GM19099 (cell line): ENCODE data around the gene HRH2.

ENCODE experiments used
- POLR2A ChIP-seq: IDR thresholded peaks from 3 replicates; pipeline ENCODE4 v1.6.1; 2011; ENCODE audit warnings: low read depth; ENCODE audit not compliant: insufficient read length; ENCODE audit errors: extremely low read depth

Gene HRH2

DNA sequence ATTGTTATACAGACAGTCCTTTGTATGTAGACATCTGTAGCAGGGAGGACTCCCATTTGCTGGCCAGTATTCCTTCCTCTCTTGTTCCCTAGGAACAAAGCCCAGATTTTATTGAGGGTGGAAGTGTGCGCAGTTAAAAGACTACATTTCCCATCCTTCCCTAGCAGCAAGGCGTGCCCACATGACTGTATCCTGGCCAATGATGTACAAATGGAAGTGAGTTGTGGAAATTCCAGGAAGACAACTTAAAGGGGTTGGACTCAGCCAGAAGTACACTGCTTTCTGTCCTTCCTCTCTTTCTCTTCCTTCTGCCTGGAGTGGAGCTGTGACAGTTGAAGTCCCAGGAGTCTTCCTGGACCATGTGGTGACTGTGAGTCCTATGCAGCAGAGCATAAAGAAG, 89.0 kb downstream of the HRH2 start:
- TF ChIP-seq POLR2A: no peak

DNA sequence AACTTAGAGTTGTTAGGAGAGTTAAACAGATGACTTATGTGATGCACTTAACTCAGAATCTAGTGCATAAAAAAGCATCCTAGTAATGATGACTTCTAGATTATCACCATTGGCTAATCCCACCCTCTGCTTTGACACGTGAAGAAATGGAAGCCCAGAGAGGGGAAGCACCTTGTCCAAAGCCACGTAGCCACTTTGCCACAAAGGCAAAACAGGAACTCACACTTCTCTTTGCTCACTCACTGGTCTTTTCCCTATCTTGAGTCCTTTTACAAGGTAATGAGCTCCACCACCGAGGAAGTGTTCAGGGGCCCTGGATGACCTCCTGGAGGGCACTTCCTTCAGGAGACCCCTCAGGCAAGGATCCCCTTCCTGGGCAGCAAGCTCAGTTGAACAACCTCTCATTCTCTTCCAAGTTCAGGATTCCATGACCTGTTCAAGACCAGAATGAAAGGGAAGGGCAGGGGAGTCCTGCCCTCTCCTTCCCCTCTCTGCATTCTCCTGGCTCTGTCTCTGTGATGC, 89.7 kb downstream of the HRH2 start:
- TF ChIP-seq POLR2A: no peak

DNA sequence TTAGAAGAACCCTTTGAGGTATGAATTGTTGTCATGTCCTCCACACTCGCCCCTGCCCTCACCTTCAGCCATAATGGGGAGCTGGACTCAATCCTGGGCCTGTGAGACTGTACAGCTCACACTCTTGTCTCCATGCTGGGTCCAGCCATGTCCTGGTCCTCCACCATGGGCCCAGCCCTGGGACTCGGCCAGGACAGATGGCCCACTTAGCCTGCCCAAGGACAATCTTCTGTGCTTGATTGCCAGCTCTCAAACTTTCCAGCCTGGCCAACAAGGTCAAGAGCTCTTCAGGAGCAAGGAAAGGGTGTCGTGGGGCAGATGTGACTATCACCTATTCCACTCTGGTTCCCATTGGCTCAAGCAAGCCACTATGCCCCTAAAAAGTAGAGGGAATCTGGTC, 90.8 kb downstream of the HRH2 start:
- TF ChIP-seq POLR2A: no peak

DNA sequence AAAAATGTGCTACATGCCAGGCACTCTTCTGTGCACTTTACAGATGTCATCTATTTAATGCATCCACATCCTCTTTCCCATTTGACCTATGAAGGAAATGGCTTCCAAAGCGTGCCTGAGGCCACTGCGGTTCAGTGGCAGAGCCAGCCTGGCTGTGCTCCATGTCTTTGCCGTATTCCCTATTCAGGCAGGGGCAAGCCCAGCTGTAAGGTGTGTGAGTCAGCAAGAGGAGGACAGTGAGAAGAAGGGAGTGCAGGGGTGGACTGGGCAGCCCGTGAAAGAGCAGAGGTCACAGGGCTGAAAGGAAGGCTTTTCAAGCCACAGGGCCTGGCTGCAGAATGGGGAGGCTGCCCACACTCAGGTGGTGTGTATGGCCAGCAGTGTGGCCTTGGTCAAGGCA, 91.7 kb downstream of the HRH2 start:
- TF ChIP-seq POLR2A: no peak

DNA sequence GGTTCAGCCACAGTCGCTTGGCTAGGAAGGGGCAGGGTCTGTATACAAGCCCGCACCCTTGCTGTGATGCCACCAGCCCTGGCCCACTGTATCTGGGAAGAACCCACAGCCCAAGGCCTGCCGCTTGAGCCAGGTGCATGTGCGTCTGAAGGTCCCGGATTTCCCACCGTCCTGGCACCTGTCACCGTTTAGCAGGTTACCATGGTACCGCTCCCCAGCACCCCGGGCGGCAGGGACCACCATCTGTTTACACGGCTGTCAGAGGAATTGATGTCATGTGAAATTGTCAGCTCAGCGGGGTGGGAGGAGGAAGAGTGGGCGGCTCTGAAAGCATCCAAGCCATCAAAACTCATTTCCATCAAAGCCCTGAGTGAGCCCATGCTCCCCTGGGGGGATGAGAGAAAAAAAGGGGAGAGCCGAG, 92.7 kb downstream of the HRH2 start:
- TF ChIP-seq POLR2A: no peak

DNA sequence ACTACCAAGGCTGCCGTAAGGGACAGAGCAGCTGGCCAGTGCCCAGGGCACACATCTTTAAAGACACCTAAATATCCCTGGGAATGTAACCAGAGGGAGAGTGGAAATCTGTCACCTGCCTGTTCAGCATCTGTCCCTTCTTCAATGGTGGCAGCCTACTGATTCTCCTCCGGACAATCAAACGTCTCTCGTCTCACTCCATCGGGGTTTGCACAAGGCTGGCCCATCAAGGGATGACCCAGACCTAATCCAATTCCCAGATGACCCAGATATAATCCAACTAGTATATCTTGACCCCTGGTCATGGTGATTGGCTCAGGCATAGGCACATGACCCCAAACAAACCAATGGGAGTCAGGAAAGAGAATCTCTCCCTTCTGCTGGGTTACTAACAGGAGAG, 93.5 kb downstream of the HRH2 start:
- no peak for TF ChIP-seq POLR2A

DNA sequence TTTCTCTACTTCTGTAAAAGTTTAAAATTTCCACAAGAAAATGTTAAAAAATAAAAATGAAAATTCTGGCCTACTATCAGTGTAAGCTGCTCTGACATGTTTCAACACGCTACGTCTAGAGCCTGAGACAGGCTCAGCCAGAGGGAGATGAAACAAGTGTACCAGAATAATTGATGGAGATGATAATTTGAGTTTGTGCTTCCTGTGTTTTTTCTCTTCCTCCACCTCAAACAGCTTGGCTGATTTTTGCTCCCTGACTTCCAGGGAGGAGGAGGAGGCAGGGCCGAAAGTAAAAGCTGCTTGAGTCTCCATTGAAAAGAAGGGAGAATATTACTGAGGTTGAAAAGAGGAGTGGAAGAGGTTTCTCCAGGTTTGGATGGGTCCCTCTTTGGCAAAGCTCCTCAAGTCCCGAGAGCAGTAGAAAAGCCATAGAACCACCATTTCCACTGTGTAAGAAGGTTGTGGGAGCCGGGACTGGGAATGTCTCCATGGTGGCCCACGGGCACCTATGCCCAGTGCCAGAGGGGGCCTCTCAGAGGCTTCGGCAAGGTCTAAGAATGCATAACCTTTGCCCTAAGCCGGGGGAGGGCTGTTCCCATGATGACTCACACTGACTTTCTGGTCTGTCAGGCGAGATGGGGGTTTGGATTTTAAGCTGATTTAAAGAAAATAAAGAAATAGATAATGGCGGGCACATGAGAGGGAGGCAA, 95.1 kb downstream of the HRH2 start:
- TF ChIP-seq POLR2A: no peak

DNA sequence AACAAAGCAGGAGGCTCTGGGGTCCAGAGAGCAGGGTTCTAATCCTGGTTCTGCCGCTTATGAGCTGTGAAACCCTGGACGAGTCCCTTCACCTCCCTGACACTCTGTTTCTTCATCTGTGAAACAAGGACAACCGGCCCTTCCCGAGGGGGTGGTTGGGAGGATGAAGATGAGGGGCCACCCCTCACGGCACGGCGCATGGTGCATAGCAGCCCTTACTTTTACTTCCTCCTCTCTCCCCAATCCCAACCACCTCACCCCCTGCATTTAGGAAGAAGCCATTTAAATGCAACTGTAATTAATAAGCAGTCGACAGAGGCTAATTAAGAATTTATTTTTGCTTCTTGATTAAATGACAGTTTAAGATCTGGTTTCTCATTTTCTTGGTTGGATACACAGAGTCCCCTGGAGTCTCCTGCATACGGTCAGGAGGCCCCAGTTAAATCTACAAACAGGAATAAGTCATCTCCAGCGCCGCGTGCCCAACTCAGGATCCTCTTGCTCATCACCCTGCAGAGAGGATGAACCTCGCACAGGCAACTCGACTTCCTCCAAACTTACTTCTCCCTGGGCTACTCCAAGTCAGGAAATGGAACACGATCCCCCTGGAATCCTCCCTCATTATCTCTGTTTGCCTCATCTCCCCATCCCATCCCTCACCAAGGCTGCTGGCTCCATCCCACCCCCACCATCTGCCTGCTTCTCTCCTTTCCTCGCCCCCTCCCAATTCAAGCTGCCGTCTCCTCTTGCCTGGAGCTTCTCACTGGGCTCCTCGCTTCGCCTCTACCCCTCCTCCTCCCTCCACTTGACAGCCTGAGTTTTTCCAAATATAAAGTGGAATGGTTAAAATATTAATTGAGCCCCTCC, 95.9 kb downstream of the HRH2 start:
- TF ChIP-seq POLR2A: no peak
